GM19452 (cell line): Measurements from ENCODE around the gene SRGAP1.
"Not testable (repeated sequence)": the region's sequence is repeated elsewhere in the genome, so short reads cannot be mapped to it uniquely, and the experiment has no call there.

Source experiments
- ATAC-seq: cut with Tn5 transposase; IDR thresholded peaks from one replicate; pipeline ENCODE4 v1.9.1; 2021; ENCODE audit not compliant: unreplicated experiment

SRGAP1 gene

DNA sequence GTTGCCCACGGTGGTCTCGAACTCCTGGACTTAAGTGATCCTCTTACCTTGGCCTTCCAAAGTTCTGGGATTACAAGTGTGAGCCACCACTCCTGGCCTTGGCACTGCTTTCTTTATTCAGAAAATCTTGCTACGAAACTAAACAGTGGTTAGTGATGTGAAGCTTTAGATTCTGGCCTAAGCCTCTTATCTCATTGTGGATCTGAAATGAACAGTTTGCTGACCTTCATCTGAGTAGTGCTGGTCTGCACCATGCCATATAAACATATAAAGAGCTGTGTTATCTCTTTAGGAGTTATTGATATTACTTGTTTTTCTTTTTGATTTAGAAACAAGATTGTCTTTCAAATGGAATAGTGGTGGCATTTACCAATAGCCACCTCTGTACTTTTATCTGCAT is 22.6 kb downstream of the SRGAP1 start:
- no peak for ATAC-seq

DNA sequence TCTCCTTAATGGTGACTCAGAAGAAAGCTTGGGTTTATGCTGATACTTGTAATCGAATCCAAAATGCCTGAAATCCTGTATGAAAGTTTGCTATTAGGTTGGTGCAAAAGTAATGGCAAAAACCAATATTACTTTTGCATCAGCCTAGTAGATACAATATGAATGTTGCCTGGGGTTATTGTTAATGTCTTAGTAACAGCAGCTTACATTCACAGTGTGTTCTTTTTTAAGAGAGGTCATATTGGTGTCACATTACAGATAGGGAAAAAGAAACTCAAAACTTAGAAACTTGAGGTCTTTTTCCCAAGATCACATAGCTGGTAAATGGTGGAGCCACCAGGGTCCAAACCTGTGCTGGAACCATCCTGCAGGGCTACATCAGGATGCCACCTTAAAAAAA is 25.2 kb downstream of the SRGAP1 start:
- ATAC-seq = no peak

DNA sequence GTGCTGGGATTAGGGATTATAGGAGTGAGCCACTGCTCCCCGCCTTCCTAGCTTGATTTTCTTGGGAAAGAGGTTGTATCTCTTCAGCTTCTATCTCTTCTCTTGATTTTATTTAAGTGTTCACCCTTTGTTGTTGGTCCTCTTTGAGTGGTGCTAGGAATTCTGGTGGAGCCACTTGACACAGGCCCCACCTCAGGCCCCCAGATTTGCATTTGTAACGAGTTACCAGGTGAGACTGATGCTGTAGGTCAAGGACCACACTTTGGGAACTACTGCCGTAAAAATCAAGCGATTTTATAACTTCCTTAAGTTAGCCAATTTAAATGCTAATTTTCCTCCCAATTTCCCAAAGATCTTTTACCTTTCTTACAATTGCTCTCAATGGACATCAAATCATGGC is 26.3 kb downstream of the SRGAP1 start:
- ATAC-seq = no peak

DNA sequence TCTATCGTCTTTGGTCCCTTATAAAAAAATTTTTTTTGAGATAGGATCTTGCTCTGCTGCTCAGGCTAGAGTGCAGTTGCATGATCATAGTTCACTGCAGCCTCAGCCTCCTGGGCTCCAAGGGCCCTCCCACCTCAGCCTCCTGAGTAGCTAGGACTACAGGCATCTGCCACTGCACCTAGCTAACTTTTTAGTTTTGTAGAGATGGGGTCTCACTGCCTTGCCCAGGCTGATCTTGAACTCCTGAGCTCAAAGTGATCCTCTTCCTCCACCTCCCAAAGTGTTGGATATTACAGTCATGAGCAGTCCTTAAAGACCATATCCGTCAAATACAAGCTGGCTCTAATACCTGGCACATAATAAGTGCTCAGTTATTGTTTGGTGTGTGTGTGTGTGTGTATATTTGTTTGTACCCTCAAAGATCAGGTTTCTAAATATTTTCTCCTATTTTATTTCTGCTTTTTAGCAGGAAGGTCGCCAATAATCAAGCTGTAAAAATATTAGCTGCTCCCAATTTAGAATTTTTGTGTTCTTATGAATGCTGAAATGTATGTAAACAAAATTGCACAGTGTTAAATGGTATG is 30.5 kb downstream of the SRGAP1 start:
- no peak for ATAC-seq

DNA sequence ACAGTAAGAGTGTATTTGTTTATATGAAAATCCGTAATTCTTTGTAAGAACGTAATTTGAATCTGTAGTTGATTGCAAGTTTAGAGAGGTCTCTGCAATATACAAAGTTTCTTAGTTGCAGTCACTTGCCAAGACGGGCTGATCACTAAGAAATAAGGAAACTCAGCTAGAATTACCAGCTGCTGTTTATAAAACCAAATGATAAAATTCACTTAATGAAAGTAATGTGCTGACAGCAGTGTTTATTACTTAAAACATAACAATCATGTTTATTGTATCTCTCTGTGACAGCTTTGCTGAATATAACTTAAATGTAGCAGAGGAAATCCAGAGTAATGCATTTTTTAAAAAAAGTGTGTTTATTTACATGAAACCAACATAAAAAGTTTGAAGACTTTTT is 31.2 kb downstream of the SRGAP1 start:
- ATAC-seq = no peak

DNA sequence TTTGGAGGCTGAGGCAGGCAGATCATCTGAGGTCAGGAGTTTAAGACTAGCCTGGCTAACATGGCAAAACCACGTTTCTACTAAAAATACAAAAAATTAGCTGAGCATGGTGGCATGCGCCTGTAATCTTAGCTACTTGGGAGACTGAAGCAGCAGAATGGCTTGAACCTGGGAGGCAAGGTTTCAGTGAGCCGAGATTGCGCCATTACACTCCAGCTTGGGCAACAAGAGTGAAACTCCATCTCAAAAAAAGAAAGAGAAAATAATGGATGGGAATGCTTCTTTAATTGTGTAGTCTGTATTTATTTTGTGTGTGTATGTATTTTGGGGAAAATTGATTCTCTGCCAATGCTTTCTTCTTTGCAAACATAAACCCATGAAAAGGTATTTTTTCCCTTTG is 32.5 kb downstream of the SRGAP1 start:
- no peak for ATAC-seq

DNA sequence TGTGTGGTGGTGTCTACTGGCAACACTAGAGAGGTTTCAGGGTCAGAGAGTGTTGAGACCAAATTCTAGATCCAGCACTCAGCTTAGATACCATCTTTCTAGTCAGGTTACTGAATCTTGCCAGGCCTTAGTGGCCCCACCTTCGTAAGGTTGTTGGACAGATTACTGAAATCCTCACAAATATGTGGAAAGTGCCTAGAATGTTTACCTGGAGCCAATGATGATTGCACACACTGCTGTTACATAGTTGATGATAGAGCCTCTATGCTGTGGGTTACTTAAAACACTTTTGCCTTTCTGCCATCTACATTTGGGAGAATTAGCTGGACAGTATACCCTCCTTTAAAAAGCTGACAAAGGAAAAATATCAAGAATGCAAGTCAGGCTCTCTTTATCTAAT is 33.2 kb downstream of the SRGAP1 start:
- ATAC-seq = no peak

DNA sequence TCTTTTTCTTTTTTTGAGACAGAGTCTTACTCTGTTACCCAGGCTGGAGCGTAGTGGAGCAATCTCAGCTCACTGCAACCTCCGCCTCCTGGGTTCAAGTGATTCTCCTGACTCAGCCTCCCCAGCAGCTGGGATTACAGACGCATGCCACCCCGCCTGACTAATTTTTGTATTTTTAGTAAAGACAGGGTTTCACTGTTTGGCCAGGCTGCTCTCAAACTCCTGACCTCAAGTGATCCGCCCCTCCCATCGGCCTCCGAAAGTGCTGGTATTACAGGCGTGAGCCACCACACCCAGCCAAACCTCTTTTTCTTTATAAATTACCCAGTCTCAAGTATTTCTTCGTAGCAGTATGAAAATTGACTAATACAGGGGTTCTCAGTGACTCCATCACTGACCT is 35.7 kb downstream of the SRGAP1 start:
- not testable (repeated sequence) for ATAC-seq

DNA sequence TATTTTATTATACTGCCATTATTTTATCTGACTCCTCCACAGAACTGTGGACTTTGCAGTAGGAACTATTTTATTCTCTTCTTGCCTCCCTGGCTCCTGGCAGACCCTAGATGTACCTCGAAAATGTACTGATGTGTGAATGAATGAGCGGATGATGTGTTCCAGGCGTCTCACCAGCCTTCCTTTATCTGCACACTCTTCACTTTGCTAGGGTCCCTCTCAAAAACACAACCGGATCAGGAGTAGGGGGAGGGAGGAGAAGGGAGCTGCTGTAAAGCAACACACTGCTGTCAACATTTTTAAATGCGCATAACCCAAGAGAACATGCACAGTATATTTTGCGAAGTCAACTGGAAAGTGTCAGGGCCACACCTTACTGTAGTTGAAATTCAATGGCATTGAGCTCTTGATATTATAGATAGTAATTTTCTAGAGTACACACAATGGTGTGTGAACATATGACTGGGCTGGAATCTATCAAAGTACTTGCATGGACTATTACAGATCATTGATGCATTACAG is 36.3 kb downstream of the SRGAP1 start:
- no peak for ATAC-seq

DNA sequence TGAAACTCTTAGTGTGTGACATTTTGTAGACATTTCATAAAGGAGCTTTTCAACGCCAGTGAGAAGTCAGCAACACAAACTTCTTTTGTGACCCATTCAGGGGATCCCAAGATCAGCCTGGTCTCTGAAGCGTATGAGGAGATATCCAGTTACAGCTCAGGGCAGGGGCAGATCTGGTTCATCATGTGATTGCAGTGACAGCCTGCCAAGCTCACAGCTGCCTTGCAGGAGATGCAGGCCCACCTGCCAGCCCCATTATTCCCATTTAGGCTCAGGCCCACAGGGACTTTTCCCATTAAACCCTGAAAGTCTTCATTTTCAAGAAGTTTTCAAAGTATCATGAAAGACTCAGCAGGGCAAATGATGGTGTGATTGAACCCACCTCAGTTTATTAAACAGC is 38.3 kb downstream of the SRGAP1 start:
- no peak for ATAC-seq

DNA sequence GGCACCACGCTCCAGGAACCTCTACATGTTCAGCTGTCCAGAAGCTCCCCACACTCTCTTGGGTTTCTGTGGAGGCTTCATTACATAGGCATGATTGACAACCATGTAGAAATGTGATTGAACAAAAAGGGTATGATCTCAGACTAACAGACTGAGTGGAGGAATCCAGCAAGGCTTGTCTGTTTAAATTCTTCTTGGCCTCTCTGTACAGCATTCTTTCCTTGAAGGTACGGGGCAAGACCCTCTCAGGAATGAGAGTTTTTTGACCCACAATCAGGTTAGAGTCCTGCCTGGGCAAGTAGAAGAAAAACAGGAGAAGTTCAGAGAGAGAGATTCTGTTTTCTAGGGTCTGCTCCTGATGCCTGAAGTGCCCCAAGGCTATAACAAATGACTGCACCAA is 40.9 kb downstream of the SRGAP1 start:
- ATAC-seq = no peak

DNA sequence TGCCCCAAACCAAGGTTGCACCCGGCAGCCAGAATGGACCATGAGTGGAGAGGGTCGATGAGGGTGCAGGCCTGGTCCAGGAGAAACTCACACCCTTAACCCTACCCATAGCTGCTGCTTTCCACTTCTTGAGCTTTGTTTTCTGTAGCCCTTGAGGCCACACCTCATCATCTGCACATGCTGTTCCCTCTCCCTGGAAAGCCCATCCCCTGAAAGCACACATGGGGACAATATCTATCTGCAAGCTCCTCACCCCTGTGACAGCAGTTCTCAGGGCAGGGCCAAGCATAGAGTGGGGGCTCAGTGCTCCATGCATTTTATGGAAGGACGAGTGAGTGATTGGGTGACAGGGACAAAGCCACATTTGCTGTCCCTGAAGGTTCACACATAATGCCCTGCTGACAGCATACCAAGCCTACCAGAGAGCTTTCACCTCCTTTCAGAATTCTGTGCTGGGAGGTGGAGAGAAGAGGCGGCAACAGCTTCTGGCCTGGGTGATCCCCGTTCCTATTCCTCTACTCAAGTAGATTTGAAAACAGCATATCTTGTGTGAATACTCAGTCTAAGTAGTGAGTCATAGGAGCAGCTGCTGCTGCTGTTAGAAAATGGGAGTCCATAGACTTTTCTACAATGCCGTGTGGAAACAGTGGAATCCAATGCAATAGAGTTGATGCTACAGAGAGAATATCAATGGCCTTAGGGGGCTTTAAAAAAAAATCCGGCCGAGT is 44.6 kb downstream of the SRGAP1 start:
- no peak for ATAC-seq

DNA sequence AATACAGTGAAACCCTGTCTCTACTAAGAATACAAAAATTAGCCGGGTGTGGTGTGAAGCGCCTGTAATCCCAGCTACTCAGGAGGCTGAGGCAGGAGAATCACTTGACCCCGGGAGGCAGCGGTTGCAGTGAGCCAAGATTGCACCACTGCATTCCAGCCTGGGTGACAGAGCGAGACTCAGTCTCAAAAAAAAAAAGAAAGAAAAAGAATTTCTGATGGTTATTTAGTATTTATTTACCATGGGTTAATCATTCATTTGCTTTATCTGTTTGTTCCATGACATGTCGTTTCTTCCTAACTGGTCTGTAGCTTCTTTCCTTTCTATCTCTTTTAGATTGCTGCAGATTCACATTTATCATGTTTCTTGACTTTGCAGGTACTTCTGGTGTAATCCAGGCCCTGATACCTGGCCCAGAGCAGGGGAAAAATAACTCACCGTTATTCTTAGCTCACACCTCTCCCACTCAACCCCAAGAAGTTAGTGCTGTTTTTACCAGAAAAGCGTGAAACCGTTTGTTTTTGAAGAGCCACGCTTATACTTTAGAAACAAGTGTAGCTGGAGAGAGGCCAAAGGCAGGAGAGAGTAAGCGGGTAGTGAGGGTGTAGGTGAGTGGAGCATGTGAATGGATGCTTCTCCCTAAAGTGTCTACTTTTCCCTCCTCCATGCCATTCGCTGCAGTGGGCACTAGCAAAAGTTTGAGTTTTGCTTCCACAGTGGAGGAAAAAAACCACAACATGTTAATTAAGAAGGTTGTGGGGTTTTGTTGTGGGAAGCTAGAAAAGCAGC is 45.4 kb downstream of the SRGAP1 start:
- ATAC-seq = no peak

DNA sequence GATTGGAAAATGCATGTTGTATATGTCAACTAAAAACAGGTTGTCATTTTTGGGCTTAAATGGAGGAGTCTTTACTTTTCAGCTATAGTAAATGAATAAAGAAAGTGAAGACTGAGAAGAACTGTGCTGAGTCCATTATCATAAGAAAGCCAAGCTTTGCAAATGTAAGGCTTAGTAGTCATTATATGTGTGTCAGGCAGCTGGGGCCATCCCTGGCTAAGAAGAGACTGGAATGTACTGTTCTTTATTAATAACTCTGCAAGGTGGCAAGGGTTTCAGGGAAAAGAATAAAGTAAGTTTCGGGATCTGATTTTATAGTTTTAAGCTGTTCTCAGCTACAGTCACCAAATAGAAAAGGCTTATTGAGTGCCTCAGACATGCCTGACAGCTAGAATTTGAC is 48.7 kb downstream of the SRGAP1 start:
- no peak for ATAC-seq

DNA sequence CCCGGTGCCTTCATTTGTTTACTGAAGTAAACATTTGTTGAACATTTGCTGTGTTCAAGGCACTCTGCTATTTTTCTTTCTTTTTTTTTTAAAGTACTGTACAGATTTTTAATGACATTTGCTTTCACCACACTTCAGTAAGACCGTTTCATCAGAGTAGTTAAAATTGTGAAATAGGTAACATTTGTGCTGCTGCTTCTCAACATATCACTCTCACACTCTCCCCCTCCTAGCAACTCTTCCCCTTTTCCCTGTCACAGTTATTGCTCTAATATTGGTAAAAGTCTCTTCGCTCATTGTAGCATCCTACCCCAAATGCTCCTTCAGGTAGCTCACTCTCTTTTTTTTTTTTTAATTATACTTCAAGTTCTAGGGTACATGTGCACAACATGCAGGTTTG is 49.6 kb downstream of the SRGAP1 start:
- no peak for ATAC-seq

DNA sequence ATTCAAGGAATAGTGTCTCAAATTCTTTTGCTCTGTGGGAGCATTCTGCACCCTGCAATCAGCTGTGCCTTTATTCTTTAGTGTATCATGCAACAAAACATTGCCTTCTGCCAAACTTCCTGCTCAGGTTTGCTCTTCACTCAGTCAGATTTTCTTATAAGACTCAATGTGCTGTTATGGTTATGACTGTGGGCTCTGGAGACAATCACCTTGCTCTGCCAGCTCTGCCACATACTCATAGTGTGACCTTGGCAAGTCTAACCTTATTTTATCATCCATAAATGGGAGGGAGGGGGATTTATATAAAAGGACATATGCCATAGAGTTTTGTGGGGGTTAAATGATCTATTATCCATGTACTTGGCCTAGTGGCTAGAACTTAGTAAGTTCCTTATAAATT is 51.3 kb downstream of the SRGAP1 start:
- no peak for ATAC-seq

DNA sequence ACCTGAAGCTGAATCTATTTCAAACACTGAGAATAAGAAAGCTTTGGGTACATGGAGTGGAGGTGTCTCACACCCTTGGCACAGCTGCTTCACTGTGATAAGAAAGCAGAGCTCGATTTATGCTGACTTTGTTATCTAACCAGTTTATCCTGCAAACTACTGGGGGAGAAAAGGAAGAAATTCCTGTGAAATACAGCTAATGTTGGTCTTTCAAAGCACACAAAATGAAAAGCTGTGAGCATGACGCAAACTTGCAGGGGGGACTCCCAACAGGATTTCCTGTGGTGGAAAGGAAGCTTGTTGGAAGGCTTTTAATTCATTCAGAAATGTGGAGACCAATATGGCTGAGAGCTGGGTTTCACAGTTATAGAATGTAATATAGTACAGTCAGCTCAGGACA is 53.4 kb downstream of the SRGAP1 start:
- ATAC-seq = no peak

DNA sequence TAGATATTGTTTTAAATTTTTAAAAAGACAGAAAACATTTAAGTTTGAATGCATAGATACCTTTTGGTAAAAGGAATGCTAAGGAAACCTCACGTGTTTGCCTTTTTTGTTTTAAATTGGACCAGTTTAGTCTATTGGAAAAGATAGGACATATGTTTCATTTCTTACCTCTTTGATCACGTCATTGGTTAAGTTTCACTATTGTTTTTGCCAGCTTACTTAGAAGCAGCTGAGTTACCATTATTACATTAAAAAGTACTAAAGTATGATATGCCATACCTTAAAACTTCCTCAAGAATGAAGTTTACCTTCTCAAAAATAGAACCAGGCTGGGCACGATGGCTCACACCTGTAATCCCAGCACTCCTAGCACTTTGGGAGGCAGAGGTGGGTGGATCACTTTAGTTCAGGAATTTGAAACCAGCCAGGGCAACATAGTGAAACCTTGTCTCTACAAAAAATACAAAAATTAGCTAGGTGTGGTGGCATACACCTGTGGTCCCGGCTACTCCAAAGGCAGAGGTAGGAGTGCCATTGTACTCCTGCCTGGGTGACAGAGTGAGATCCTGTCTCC is 54.4 kb downstream of the SRGAP1 start:
- no peak for ATAC-seq

DNA sequence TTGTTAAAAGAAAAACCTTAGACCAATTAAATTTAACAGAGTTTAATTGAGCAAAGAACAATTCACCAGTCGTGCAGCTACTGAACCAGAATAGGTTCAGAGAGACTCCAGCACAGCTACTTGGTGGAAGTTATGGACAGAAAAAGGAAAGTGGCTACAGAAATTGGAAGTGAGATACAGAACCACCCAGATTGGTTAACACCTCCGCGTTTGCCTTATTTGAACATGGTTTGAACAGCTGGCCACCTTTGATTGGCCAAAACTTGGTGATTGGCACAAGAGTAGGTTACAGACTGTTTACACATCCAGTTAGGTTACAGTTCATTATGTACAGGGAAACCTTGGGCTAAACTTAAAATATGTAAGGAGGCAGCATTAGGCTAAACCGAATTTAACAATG is 54.9 kb downstream of the SRGAP1 start:
- no peak for ATAC-seq

DNA sequence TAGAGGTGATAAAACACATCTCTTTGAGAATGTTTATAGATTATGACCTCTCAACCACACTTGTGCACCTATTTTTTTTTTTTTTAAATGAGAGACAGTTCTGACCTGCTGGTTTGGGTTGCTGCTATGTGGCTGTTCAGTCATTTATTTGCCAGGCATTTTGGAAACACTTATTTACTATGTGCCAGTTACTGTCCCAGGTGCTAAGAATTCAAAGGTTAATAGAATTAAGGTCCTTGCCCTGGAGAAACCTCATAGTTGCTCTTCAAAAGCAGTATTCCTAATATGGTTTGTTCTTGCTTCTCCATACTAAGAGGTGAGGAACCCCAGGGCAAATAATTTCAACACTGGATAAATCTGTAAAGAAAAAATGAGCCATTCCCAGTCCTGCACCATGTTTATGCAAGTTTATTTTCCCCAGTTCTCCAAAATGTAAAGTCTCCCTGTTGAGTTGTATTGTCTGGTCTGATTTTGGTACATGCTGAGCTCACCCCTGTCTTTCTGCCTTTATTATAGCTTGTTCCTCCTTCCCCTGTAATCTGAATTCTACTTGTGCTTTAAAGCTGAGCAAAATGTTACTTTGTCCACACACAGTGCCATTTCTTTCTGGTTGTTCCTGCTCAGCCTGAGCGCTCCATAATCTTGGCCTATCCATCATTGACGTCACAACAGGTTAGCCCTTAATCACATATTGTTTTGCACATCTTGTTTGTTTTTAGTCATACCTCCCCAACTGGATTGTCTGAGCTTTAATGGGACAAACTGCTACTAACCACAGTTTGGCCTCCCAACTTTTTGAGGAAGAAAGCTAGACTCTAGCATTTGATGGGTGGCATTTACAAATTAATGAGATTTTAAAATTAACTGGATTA is 56.7 kb downstream of the SRGAP1 start:
- ATAC-seq = no peak

DNA sequence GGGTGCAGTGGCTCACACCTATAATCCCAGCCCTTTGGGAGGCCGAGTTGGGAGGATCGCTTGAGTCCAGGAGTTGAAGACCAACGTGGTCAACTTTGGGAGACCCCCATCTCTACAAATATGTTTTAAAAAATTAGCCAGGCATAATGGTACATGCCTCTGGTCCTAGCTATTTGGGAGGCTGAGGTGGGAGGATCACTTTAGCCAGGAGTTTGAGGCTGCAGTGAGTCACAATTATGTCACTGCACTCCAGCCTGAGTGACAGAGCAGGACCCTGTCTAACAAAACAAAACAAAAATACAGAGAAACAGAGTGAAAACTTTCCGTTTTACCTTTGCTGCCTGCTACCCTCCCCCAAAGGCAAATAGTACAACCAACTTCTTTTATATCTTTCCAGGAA is 60.2 kb downstream of the SRGAP1 start:
- ATAC-seq = no peak
